HG02885 (cell line): ENCODE data around the gene SPTBN1.
A peak's percentile ranks its signal among the peaks of the same experiment; 100 is the strongest.
"Not testable (repeated sequence)": the region's sequence is repeated elsewhere in the genome, so short reads cannot be mapped to it uniquely, and the experiment has no call there.

Experiments
- ATAC-seq: cut with Tn5 transposase; IDR thresholded peaks from one replicate; pipeline ENCODE4 v1.9.1; 2021; ENCODE audit warnings: mild to moderate bottlenecking; ENCODE audit not compliant: unreplicated experiment, poor library complexity

The SPTBN1 gene

DNA sequence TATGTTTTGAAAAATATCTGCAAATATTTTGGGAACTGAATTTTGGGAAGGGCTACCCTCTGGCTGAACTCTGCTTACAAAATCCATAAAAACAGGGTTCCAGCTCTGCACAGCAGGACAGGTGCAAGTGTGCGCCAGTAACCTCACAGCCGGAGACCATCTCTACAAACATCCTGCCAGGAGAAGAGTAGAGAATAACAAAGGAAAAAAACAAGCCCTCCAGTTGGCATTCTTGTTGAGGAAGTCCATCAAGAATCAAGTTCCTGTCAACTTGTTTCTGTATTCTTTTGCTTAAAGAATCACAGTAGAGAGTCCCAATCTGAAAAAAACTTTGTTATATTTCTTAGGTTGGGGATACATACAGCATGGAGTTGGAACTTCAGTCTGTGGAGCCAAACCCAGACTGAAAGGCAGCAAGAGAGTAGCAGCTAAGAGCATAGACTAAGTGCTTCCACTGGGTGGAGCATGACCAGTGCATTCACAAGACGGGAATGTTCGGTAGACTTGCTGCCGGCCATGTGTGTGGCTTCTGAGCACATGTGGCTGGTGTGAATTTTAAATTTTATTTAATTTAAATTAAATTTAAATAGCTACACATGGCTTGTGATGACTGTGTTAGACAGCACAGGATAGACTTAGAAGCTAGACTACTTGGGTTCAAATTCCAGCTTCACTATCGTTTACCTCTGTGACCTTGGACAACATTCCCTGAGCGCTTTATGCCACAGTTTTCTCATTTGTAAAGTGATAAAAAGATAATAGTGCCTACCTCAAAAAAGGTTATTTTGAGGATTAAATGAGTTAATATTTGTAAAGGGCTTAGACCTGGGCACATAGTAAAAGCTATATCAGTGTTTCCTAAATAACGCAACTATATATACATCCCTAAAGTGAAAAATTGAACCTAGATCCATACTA lies 41.9 kb downstream of the SPTBN1 start:
- no peak for ATAC-seq

DNA sequence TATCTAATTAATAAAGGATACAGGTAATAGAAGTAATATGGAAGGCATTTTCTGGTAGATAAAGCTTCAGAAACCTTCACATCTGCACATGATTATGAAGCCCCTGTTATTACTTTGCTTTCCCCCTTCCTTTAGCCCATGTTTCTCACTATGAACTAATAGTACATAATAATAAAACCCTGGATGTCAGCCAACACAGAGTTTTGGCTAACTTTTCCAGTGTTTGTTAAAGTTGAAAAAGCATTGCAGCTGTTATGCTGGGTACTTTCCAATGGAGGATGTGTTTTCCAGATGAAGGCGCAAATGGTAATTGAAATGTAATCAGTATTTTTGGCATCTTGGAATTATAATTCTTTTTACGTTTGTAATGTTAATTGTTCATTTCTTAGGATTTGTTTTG lies 43.5 kb downstream of the SPTBN1 start:
- ATAC-seq = no peak

DNA sequence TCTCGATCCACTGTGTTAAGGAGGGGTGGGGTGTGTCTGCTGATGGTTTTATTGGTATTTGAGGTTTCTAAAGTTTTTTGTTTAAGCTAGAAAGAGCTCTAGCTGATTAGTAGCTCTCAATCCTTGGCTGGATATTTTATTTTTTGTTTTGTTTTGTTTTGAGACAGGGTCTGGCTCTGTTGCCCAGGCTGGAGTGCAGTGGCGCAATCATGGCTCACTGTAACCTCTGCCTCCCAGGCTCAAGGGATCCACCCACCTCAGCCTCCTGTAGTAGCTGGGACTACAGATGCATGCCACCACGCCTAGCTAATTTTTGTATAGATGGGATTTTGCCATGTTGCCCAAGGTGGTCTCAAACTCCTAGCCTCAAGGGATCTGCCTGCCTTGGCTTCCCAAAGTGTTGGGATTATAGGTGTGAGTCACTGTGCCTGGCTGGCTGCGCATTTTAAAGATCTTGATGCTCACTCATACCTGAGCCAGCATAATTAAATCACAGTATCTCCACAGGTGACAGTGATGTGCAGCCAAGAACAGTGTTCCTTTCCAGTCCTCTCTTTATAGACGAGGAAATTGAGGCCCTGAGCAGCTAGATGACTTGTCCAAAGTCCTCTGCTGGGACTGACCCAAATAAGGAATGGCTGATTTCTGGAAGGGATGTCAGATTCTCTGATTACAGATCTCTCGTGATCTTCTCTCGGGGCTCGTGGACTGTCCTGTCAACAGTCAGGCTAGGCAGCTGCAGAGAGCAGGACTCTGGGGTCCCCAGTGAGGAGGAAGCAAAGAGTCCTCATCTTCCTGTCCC lies 44.5 kb downstream of the SPTBN1 start:
- ATAC-seq = no peak

DNA sequence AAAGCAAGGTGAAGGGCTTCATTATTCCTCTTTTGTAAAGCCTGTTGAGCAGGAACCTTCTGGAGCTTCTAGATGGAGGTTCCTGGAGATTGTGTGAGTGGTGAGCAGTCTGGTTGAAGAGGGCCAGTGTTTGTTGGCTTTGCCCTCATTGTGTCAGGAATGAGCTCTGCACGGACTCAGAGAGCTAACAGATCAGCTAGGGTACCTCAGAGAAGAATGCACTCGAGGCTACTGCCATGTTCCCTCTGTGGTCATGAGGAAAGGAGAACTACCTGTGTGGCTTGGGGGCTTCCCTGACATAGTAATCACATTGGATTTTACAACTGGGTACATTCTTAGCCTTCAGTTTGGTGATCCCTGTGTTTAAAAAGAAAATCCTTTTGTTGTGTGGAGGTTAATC lies 46.6 kb downstream of the SPTBN1 start:
- ATAC-seq = no peak

DNA sequence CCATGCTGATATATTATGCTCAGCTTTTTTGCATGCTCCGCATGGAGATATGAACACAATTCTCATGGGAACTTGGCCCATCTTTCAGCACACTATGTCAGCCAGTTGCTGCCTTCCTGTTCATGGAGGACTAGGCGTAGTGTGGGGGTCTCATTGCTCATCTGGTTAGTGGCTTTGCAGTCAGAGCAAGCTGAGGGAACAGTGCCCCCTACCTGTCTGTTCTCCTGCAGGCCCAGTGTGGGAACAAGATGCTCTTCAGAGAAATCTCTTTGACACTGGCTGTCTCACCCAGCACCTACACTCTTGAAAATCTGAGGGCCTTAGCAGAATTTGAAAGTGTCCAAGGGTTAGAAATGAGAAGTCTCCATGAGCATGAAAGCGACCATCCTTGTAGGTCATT lies 47.1 kb downstream of the SPTBN1 start:
- peak; percentile 74 for ATAC-seq

DNA sequence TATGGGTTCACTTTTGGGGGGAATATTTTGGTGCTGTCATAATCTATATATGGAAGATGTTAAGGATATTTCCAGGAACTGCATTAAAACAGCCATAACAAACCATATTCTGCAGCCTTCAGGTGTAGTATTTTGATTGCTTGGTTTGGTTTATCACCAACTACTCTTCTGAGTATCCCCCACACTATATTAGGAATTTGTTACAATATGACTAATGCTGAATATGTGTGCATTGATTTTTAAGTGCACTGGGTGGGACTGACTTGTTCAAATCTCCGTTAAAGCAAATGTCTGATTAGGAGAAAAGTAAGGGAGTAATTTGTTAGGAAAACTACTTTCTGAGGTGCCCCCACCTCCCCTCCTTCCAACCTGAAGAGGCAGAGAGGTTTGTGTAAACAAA lies 47.7 kb downstream of the SPTBN1 start:
- ATAC-seq = no peak

DNA sequence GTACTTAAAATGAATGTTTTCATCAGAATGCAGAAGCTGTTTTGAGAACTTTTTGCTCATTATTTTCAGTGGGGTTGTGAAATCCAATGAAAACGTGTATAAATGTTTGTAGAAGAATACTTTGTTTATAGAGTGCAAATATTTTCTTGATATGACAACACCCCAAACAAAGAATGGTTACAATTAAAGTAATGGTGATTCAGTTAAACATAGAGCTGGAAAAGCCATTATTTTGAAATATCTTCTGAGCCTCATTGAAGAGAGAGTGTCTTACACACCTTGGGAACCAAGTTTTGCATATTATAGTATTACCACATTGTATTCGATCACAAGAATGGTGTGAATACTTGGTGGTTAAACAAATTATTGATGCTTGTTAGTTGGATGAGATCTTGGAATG lies 48.7 kb downstream of the SPTBN1 start:
- no peak for ATAC-seq

DNA sequence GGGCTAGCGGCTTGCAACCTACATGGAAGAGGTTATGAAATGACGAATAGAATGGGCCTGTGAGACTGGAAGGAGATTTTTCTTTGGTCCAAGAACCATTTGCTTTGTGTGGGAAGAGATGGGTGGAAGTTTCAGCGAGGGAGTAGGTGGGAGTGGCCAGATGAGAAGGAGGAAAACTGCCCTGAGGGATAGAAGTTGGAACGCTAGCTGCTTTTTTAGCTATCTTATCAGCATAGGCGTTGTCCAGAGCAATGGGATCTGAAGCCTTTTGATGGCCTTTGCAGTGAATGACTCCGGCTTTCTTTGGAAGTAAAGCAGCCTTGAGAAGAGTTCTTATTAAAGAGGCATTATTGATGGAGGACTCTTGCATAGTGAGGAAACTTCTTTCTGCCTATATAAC lies 52.4 kb downstream of the SPTBN1 start:
- ATAC-seq = no peak

DNA sequence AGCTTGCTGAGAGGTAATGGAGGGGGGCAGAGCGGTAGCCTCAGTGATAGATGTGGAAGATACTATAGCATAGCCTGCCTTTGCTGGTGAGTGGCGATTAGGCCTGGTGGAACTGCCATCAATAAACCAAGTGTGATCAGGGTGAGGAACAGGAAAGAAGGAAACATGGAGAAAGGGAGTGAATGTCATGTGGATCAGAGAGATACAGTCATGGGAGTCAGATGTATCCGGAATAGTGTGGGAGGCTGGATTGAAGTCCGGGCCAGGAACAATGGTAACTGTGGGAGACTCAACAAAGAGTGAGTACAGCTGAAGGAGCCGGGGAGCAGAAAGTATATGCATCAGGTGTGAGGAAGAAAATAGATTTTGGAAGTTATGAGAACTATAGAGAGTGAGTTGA lies 52.9 kb downstream of the SPTBN1 start:
- ATAC-seq = not testable (repeated sequence)

DNA sequence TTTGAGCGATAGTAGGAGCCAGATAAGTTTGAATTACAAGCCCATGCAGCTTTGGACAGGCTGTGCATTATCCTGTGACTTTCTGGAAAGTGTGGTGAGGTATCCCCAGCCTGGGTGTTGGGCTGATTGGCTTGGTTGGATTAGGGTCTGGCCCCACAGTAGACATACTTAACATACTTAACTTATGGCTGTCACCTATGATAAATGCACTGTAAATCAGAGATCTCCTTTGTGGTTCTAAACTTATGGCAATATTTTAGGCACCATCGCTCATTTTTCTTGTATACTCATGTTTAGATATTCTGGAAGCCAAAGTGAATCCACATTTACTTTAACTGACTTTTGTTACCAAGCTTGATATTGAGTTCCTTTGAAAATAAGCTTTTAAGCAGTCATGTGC lies 54.8 kb downstream of the SPTBN1 start:
- no peak for ATAC-seq

DNA sequence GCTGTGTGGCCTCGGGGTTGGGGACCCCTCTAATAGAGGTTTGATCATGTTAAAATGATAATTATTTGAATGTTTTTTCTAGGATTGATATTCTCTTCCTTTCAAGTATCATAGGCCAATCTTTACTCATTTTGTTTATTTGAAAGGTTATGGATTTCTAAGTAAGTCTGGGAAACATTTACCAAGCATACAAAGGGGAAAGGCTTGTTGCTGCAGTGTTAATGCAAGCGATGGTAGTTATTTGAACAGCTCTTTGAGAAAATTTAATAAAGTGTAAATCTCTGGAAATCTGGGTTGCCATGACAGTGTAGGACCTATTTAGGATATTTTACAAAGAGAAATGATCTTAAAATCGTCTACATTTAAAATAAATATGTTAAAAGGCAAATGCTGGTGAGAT lies 56.1 kb downstream of the SPTBN1 start:
- no peak for ATAC-seq

DNA sequence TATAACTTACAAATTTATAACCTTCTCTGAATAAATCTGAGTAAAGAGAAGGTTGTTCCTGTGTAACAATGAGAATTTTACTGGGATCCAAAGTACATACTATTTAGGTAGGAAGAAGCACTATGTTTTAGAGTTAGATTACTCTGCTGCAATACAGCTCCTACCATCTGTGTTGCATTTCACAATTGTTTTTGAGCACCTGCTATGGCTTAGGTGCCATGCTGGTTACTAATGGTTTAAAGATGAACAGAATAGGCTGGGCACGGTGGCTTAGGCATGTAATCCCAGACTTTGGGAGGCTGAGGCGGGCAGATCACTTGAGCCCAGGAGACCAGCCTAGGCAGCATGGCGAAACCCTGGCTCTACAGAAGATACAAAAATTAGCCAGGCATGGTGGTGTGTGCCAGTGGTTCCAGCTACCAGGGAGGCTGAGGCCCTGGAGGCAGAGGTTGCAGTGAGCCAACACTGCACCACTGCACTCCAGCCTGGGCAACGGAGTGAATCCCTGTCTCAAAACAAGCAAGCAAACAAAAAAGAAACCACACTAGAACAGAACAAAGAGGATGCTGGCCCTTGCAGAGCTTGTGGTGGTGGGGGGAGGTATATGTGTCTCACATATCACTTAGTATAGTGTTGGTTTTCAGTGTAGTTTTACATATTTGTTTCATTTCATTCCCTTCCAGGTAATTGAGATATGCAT lies 56.7 kb downstream of the SPTBN1 start:
- ATAC-seq = no peak

DNA sequence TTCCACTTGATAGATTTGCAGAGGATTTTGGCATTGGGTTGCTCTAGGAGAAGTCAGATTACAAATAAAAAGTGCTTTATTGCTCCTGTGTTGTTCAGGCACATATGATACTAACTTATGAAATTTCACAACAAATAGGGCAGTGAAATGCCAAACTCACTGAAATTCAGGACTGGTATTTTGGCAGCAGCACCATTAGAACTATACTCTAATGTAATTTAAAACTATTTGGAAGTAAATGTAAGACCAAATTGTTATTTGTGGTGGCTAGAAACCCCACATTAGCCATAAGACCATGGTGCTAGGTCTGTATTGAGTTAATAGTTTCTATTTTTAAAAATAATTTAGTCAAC lies 57.2 kb downstream of the SPTBN1 start:
- ATAC-seq = no peak

DNA sequence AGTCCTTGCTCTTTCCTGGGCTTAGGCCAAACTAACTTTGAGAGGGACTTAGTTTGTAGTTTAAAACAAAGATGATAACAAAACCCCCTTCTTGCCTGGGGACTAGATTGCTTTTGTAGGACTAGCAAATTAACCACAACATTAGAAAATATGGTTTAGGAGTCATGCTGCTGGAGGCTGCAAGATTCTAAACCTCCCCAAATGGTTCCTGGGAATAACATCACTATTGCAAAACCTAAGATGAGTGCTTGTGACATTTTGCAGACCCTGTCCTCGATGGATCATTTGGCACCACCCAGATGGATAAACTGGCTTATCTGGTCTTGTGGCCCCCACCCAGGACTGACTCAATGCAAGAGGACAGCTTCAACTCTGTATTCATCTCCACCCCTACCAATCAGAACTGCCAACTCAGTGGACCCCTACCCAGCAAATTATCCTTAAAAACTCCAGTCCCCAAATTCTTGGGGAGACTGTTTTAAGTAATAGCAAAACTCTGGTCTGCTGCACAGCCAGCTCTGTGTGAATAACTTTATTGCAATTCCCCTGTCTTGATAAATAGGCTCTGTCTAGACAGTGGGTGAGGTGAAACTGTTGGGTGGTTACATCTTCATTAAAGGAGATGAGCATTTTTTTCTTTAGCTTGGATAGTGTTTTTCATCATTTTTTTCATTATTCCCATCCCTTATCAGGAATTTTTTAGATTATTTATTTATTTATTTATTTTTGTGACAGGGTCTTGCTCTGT lies 58.9 kb downstream of the SPTBN1 start:
- ATAC-seq = no peak

DNA sequence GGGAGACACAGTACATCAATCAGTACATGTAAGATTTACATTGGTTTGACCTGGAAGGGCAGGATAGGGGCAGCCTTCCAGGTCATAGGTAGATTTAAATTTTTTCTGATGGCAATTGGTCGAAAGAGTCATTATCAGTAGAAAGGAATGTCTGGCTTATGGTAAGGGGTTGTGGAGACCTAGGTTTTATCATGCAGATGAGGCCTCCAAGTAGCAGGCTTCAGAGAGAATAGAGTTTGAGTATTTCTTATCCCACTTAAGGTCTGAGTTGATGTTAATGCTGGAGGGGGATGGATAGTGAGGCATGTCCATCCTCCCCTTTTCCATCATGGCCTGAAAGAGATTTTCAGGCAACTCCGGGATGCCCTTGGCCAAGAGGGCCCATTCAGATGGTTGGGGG lies 60.7 kb downstream of the SPTBN1 start:
- ATAC-seq = no peak

DNA sequence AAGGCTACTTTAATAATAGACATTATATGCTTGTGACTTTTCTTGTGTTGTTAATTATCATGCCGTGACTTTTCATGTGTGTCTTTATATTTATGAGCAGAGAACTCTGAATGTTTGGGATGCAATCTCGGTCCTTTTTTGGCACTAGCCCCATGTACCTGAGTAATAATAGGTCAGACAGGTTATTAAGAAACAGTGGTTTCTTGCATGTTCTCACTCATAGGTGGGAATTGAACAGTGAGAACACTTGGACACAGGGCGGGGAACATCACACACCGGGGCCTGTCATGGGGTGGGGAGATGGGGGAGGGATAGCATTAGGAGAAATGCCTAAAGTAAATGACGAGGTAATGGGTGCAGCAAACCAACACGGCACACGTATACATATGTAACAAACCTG lies 61.9 kb downstream of the SPTBN1 start:
- ATAC-seq = not testable (repeated sequence)

DNA sequence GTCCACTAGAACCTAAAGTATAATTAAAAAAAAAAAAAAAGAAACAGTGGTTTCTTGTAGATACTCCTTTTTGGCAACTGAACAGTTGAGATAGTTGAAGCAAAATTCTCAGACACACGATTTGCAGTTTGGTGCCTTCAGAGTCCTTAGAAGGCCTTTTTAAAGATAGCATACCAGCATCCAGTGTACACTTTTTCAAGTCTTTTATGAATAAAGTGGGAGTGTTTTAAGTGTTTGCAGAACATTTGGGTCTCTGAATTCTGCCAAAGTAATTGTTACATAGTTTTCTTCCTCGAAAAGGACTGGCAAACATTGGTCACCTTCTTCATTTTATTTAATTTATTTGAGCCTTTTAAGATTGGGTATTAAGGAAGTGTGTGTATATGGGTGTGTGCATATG lies 62.3 kb downstream of the SPTBN1 start:
- ATAC-seq = no peak

DNA sequence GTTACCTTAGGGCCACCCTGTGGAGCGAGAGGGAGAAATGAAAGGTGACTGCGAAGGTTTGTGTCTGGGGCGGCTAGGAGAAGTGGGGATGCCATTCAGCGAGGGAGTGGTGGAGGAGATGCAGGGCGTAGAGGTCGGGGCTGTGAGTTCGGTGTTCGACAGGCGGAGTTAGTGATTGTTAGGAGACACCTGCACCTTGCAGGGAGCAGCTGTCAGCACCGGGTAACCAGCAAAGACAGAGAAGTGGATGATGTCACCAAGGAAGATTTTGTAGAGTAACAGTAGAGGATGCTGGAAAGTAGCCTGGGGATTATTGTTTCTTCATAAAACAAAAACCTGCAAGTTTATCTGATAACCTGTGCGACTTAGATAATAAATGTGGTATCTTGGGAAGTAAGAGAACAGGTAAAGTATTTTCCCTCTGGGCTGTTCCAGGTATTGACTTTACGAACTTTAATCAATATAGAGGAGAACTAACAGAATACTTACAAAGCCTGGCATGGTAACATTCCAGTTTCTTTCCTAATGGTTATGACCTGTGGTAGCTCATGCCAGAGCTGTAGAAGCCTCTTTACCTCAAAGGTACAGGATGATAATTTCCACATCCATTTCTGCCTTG lies 63.8 kb downstream of the SPTBN1 start:
- no peak for ATAC-seq

DNA sequence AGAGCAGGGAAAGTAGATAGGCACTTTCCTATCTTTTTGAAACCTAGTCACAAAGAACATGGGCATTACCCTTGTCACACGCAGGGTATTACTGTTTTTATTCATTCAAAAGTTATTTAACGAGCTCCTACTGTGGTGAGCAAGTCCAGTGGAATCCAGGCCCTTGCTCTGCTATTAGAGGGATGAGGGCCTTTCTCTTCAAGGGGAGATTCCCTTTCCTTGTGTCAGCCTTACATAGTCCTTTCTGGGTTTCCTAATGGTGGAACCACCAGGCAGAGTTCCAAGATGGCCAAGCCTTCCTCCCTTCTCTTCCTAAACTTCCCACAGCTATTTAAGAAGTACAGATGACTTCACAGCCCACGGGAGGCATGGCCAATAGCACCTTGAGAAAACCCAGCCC lies 64.6 kb downstream of the SPTBN1 start:
- no peak for ATAC-seq
